ENCODE data around the gene YLPM1.
"Not testable (repeated sequence)": the region's sequence is repeated elsewhere in the genome, so short reads cannot be mapped to it uniquely, and the experiment has no call there.

Gene YLPM1, protein sequence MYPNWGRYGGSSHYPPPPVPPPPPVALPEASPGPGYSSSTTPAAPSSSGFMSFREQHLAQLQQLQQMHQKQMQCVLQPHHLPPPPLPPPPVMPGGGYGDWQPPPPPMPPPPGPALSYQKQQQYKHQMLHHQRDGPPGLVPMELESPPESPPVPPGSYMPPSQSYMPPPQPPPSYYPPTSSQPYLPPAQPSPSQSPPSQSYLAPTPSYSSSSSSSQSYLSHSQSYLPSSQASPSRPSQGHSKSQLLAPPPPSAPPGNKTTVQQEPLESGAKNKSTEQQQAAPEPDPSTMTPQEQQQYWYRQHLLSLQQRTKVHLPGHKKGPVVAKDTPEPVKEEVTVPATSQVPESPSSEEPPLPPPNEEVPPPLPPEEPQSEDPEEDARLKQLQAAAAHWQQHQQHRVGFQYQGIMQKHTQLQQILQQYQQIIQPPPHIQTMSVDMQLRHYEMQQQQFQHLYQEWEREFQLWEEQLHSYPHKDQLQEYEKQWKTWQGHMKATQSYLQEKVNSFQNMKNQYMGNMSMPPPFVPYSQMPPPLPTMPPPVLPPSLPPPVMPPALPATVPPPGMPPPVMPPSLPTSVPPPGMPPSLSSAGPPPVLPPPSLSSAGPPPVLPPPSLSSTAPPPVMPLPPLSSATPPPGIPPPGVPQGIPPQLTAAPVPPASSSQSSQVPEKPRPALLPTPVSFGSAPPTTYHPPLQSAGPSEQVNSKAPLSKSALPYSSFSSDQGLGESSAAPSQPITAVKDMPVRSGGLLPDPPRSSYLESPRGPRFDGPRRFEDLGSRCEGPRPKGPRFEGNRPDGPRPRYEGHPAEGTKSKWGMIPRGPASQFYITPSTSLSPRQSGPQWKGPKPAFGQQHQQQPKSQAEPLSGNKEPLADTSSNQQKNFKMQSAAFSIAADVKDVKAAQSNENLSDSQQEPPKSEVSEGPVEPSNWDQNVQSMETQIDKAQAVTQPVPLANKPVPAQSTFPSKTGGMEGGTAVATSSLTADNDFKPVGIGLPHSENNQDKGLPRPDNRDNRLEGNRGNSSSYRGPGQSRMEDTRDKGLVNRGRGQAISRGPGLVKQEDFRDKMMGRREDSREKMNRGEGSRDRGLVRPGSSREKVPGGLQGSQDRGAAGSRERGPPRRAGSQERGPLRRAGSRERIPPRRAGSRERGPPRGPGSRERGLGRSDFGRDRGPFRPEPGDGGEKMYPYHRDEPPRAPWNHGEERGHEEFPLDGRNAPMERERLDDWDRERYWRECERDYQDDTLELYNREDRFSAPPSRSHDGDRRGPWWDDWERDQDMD (N-terminal part only)

DNA sequence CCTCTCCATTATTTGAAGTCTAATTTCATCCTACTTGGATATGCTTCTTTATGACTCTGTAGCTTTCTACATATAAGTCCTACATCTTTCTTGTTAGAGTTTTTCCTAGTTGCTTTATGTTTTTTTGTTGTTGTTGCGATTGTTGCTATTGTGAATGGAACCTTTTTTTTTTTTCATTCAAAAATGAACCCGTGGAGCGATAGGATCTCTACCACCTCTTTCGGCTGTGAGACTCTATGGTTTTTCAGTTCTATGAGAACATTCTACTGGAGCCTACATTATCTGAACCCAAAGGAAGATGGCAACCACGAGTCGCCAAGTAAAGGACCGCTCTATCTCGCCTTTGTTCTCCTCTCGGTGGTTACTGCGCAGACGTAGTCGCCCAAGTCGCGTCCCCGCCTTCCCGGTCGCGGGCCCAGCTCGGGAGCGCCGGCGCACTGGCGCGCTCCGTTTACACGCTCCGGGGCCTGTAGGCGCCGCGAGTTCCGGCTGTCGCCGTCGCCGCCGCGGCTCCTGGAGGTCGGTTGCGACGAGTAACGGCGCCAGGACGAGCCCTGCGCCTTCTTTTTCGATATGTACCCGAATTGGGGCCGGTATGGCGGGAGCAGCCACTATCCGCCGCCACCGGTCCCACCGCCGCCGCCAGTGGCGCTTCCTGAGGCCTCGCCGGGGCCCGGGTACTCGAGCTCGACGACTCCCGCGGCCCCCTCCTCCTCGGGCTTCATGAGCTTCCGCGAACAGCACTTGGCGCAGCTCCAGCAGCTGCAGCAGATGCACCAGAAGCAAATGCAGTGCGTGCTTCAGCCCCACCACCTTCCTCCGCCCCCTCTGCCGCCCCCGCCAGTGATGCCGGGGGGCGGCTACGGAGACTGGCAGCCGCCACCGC is at the start of gene YLPM1:
Gene YLPM1, plus strand, starts transcription at position 400 of the 886 bp plus-strand sequence. Its CDS starts 174 bp downstream, at position 574.
- peak; percentile 95 to 98 for DNase-seq

DNA sequence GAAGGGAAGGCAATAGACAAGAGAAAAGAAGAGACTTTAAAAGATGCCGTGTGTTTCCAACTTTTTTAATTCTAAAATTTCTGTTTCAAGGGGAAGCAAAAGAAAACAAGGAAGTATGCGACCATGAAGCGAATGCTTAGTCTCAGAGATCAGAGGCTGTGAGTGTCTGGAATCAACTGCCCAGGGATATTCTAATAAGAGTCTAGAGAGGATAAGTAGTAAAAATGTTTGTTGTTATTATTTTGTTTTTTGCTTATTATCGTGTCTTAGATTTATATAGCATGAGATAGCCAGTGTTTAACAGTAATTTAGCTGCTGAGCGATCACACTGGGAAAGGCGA is 49.8 kb upstream of the YLPM1 start:
- DNase-seq = no peak

DNA sequence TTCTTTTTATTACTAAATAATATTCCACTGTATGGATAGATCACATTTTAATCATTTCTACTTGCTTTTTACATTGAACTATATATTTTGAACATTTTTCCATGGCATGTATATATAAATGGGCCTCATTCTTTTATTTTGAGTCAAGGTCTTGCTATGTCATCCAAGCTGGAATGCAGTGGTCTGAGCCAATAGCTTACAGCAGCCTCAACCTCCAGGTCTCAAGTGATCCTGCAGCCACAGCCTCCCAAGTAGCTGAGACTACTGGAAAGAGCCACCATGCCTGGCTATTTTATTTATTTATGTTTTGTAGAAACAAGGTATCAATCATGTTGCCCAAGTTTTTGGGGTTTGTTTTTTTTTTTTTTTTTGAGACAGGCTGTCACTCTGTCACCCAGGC is 42.6 kb upstream of the YLPM1 start:
- no peak for DNase-seq

DNA sequence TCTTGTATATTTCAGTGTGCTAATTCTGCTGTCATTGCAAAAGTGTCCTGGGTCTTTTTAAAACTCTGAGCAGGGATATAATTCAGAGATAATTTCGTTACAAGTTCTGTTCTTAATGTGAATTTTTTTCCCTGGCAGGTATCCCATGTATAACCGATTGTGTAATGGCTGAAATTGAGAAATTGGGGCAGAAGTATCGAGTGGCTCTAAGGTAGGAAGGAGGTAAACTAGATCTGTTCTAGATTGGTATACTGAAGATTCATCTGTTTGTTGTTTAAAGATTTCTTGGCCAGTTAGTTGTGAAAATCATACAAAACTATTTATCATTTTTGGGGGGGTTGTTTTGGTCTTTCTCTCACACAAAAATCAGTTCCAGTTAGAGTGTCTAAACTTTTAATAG is 40.0 kb upstream of the YLPM1 start:
- no peak for DNase-seq

DNA sequence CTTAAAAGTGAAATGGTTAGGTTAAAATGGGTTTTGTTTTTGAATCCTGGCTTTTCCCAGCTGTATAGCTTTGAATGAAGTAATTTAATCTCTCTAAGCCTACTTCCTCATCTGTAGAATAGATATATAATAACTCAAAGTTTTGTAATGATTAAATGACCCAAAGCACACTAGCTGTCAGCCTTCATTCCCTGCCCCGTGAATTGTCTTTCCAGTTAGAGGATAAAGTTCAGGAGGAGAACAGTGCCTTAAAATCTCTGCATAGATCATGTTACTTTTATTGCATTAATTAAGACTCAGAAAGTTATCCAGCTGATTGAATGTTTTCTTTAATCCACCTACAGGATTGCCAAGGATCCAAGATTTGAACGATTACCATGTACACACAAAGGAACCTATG is 30.7 kb upstream of the YLPM1 start:
- no peak for DNase-seq

DNA sequence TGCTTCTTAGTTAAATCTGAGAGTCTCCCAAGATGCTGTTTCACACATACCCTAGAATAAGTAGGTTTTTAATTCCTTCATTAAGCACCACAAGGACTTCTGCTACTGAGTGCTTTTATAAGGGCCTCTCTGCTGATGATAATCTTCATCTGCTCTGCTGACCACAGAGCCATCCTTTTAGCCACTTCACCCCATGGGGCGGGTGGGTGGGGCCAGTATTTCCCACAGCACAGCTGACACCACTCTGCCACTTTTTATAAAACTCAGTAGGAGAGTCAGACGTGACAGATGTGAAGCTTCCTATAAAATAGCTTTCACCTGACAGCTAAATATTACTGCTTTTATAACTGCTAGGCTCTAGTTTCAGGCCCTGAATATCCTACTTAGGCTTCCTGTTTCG is 29.9 kb upstream of the YLPM1 start:
- no peak for DNase-seq

DNA sequence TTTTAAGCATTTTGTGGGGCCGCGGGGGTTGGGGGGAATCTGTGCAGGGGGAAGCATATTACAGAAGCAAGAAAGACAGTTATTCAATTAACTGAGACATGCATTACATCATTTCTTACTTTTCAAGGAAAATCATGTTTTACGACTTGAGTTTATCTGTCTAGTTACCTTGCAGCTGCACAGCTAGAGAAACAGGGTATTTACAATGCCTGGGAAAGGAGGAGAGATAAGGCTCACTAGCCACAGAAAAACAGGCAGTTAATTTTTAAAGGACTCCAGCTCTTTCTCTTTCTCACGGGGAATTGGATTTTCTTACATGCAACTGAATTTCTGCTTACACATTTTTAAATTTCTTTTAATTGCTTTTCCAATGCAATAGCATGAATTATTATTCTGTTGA is 28.0 kb upstream of the YLPM1 start:
- no peak for DNase-seq

DNA sequence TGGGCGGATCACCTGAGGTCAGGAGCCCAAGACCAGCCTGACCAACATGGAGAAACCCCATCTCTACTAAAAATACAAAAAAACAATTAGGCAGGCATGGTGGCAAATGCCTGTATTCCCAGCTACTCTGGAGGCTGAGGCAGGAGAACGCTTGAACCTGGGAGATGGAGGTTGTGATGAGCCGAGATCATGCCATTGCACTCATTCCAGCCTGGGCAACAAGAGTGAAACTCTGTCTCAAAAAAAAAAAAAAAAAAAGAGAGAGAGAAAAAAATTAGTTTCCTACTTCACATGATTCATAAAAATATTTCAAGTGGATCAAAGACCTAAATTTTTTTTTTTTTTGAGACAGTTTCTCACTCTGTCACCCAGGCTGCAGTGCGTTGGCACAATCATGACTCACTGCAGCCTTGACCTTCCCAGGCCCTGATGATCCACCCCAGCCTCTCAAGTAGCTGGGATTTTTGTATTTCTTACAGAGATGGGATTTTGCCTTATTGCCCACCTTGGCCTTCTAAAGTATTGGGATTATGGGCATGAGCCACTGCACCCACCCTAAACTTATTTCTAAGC is 25.3 kb upstream of the YLPM1 start:
- DNase-seq = no peak

DNA sequence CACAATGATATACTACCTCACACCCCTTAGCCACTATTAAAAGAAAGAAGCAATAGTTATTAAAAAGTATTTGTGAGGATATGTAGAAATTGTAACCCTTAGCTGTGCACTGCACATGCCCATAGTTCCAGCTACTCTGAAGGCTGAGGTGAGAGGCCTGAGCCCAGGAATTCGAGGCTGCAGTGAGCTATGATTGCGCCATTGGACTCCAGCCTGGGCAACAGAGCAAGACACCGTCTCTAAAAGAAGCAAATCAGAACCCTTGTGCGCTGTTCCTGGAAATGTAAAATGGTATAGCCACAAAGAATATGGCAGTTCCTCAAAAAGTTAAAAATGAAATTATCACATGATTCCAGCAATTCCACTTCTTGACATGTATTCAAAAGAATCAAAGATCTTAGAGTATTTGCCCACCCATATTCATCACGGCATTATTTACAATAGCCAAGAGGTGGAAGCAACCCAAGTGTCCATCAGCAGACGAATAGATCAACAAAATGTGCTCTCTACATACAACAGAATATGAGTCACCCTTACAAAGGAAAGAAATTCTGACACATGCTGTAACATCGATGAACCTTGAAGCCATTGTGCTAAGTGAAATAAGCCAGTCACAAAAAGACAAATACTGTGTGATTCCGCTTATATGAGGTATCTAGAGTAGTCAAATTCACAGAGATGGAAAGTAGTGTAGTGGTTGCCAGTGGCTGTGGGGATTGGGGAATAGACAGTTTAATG is 23.7 kb upstream of the YLPM1 start:
- no peak for DNase-seq

DNA sequence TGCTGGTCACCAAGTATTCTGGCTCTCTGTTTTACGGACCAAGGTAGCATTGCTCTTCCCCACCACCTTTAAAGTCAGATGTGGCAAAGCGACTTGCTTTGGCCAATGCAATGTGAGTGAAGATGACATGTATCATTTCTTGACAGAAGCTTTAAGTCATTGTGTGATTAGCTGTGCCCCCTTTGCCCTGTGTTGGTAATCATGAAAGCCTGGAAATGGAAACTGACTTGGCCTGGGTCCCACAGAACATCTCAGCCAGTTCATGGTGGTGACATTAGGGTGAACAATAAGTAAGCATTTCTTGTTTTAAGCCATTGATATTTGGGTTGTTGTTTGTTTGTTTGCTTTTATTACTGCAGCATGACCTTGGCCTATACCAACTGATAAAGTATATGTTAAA is 15.9 kb upstream of the YLPM1 start:
- DNase-seq = no peak

DNA sequence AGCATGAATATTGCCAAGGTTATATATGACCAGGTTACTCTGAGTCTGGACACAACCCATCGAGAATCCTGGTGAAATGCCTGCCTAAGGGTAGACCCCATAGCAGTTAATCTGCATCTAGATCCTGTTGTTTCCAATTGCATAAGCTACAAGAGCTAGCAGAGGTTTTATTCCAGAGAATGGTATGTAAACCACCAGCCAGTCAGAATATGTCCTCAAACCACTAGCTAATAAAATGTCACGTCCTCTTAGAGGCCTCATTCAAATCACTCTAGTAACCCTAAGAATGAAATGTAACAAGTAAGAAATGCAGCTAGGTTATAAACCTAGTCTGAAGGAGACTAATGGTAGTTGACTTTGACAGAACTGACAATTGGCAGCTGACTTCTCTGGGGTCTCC is 9.0 kb upstream of the YLPM1 start:
- no peak for DNase-seq

DNA sequence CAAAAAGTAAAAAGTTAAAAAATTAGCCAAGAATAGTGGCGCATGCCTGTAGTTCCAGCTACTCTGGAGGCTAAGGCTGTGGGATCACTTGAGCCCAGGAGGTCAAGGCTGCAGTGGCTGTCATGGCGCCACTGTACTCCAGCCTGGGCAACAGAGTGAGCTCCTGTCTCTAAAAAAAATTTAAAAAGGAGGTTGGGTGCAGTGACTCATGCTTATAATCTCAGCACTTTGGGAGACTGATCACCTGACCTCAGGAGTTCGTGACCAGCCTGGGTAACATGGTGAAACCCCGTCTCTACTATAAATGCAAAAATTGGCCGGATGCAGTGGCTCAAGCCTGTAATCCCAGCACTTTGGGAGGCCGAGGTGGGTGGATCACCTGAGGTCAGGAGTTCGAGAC is 8.2 kb upstream of the YLPM1 start:
- DNase-seq = no peak

DNA sequence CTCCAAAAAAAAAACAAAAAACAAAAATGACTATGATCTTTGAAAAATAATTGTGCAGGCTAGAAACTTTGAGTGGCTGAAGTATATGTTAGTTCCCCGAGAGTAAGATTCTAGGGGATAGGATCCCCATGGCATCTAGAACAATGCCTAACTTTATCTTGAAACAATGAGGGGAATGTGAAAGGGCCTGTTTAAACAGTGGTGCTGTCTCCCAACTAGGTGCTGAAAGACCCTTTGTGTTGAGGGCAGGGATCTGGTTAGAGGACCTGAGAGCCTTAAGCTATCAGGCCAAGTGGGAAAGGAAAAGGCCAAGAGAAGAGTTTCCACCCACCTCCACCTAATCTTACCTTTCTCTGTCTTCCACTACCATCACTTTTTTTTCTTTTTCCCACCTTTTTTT is 6.8 kb upstream of the YLPM1 start:
- DNase-seq = no peak

DNA sequence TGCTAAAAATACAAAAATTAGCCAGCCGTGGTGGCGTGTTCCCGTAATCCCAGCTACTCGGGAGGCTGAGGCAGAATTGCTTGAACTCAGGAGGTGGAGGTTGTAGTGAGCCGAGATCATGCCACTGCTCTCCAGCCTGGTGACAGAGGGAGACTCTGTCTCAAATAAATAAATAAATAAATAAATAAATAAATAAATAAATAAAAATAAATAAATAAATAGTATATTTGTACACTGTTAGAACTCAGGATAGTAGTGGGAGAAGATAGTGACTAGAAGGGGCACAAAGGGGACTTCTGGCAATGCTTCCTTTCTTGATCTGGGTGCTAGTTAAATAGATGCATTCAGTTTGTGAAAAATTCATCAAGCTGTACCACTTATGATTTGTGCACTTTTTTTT is 4.6 kb upstream of the YLPM1 start:
- not testable (repeated sequence) for DNase-seq

DNA sequence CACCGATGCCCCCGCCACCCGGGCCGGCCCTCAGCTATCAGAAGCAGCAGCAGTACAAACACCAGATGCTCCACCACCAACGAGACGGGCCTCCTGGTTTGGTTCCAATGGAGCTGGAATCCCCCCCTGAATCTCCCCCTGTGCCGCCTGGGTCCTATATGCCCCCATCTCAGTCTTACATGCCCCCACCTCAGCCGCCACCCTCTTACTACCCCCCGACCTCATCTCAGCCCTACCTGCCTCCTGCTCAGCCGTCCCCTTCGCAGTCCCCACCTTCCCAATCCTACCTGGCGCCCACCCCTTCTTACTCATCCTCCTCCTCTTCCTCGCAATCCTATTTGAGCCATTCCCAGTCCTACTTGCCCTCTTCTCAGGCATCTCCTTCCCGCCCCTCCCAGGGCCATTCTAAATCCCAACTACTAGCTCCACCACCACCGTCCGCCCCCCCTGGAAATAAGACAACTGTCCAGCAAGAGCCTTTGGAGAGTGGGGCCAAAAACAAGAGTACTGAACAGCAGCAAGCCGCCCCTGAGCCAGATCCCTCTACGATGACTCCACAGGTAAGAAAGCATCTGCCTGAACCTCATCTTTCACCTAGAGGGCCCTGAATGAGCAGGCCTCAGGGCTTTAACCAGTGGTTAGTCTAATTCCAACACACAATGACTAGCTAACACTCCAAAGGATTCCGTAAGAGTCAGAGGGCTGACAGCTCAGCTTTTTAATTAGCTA is 851 bp downstream of the YLPM1 start:
- peak in 1 of 2 donors; percentile 11 for DNase-seq

DNA sequence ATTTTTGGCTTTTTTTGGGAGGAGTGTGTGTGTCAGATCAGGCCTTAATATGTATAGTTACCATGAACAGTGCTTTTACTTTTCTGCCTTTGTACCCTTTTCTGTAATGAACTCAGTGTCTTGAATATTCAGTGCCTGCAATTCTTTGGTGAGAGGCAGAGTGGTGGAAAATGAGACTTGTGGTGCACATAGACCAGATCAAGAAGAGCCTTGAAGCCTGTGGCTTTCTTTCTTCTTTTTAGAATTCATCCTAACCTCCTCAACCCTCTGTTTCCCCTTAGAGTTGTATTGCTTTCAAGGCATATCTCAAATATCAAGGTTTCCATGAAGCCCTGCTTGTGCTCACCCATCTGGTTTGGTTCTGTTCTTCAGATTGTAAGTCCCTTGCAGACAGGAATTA is 2.6 kb downstream of the YLPM1 start:
- no peak for DNase-seq

DNA sequence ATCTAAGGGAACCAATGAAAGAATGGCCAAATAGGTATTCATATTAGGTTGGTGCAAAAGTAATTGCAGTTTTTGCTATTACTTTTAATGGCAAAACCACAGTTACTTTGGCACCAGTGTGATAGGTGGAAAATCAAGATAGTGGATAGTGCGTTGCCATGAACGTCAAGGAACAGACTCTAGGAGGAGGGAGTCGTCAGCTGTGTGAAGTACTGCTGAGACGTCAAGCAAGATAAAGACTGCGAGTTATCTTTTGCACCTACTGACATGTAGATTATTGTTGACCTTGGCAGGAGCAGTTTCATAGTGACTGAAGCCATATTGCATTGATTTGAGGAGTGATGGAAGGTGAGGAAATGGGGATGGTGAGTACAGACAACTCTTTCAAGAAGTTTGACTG is 8.3 kb downstream of the YLPM1 start:
- DNase-seq = no peak

DNA sequence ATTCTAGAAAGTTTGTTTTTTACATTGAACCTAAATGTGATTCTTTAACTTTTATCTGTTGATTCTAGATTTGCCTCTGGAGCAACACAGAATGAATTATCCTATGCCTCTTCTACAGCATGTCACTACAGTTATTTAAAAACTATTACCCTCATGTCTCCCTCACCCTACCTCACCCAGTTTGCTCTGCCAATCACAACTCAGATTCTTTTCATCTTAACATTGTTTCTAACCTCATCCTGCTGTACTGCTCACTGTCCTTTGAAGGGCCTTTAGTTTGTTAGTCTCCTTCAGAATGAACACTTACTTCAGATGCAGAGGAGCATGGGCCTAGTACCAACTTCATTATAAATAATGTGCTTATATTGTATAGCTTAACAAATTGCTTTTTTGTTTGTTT is 21.5 kb downstream of the YLPM1 start:
- DNase-seq = no peak

DNA sequence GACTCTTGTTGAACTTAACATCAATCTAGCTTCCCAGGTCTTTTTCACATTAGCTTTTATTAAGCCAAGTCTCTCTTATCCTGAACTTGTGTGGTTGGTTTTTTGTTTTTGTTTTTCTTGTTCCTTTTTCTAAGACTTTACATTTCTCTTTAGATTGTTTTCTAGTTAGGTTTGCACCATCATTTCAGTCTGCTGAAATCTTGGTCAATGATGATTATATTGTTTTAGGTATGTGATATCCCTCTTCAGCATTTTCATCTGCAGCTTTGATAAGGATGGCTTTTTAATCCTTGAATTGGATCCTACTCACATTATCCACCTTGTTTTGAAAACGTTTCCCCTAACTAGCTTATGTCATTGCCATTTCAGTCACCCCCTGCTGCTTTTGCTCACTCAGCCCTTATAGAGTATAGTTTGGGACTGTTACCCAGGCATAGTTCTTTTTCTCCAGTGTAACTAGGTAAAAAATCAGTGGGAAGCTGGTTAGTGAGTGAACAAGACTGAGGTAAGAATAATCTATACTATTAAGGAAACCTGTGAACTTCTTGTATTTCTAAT is 22.0 kb downstream of the YLPM1 start:
- no peak for DNase-seq

DNA sequence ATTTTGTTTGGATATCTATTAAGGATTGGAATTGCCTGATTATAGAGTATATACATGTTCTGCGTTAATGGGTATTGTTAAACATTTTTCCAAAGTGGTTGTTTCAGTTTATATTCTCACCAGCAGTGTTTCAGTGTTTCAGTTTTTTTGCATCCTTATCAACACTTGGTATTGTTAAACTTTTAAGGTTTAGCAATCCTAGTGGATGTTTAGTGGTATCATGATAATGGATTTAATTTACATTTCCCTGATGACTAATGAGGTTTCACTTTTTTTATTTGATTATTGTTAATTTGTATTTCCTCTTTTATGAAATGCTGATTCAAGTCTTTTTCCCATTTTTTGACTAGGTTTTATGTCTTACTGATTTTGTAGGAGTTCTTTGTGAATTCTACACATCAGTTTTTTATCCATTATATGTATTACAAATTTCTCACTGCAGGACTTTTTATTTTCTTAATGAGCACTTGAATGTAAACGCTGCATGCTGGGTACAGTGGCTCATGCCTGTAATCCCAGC is 23.7 kb downstream of the YLPM1 start:
- DNase-seq = no peak

Measured in CD4-positive, alpha-beta T cell treated with Interleukin-4 for 1 hour (primary cell).